Hippocampal formation (tissue), 2 donors: ENCODE data around the gene RAB18.
"Not testable (repeated sequence)": the region's sequence is repeated elsewhere in the genome, so short reads cannot be mapped to it uniquely, and the experiment has no call there.

Experiments
- DNase-seq, 2 donors: peaks; one replicate each; lab custom pipeline; 2025; lab: John Stamatoyannopoulos, UW

Gene RAB18

DNA sequence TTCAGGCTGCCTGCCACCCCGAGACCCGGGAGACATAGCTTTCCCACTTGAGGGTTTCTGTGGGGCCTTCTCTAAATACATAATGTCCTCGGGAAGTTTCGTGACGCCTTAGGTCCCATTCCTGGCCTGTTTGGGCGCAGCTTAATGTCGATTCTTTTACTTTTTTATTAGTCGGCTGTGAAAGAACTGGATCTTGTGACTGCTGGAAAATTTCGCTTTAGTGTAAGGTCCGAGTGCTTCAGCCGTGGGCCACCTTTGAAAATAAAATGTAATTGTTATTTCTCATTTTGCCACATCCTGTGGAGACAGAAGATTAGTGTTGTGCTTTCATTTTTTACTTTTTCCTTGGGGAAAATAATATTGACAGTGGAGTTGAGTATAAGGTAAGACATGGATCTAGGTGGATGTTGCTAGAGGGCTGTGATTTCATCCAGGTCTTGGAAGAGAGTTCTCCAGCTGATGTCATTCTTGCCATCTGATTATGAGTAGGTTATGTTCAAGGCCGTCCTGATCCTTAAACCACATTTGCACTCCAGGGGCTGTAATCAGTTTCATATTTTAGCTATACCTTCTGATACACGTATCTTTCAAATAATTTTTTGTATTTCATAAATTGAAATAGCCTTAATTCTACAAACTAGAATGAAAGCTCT lies 830 bp downstream of the RAB18 start:
- no peak for DNase-seq

DNA sequence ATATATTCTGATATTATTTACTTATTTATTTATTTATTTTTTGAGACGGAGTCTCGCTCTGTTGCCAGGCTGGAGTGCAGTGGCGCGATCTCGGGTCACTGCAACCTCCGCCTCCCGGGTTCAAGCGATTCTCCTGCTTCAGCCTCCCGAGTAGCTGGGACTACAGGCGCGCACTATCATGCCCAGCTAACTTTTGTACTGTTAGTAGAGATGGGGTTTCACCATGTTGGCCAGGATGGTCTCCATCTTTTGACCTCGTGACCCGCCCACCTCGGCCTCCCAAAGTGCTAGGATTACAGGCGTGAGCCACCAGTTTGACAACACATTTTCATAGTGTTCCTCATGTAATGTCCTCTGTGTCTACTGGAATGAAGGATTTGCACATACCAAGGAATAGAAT lies 1.4 kb downstream of the RAB18 start:
- not testable (repeated sequence) for DNase-seq

- DNase-seq: no peak
Observed at GRCh38 chr10:27506280-27506679, 2.2 kb downstream of the RAB18 start.

GRCh38 chr10:27512548-27512947 lies 8.4 kb downstream of the RAB18 start:
- DNase-seq: no peak

- DNase-seq: no peak
Observed at GRCh38 chr10:27513451-27514191, 9.5 kb downstream of the RAB18 start.

DNA sequence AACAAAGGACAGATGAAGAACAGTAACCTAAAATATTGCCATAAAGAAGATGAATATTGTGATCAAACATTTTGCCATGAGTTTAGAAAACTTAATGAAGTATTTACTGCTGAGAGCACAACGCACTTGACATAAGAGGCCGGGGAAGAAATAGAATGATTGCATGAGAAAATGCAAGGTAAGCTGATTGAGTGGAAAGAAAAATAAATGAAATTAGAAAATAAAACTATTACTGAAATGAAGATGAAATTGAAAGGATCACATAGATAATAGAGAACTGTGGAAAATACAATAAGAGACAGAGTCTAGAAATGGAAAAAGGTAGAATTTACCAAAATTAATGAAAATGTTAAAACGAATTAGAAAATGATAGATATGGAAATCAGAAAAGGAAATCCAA lies 10.1 kb downstream of the RAB18 start:
- DNase-seq: no peak

GRCh38 chr10:27518261-27518660 lies 14.2 kb downstream of the RAB18 start:
- no peak for DNase-seq

GRCh38 chr10:27525819-27526218 lies 21.7 kb downstream of the RAB18 start:
- DNase-seq: no peak

DNA sequence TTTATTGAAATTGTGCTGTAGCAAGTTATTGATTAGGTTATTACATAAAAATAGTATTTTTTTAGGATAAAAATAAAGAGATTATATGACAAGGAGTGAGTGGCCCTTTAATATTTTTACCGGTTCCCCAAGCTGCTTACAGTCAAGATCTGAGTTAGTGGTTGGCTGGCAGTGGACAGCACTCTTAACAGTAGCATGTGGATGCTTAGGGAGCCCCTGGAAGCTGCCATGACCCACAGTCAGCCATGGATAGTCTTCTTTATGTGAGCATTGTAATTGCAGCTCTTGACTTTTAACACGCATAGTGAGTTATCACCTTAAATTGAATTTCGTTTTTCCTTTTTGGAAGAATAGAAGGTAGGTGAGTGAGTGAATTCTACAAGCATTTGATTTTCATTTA lies 22.1 kb downstream of the RAB18 start:
- no peak for DNase-seq

DNA sequence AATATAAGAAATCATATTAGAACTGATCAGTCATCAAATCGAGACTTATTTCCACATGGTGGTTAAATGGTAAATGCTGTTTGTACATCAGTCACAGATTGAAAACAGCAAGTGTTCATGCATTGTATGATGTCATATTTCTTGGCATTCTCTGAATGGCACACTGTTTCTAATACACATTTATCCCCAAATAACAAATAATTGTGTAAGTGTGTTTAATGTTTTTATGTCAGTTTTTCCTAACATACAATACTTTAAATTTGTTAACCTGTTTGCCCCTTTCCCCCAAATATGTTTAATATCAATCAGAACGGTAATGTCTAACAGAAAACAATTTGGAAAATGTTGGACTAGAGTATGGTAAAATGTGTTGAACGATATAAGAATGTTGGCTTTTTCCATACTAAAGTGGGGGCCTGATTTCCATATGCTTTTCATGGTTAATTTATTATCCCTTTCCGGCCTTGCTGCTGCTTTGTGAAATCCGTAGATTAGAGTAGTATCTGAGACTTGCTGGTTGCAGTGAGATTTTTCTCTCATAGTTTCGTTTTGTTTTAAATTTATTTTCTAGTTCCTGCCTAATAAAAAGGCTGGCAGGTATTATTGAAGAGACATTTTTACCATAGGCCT lies 23.7 kb downstream of the RAB18 start:
- DNase-seq: no peak

GRCh38 chr10:27529010-27529783 lies 25.1 kb downstream of the RAB18 start:
- DNase-seq: no peak

DNA sequence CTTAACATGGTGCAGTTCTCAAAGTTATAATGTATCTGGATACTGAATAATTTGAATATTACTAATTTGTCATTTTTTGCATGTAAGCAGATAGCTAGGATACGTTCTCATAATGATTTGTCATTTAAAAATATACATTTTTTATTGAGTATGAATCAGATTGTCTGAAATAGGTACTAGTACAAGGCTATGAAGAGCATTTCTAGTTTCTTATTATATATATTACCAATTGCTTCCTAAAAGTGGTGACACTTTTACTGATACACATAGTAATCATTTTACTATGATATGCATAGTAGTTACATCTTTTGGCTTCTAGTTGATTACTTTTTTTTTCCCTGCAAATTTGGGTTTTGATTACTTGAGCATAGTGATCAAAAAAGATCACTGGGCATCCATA lies 26.4 kb downstream of the RAB18 start:
- no peak for DNase-seq

DNA sequence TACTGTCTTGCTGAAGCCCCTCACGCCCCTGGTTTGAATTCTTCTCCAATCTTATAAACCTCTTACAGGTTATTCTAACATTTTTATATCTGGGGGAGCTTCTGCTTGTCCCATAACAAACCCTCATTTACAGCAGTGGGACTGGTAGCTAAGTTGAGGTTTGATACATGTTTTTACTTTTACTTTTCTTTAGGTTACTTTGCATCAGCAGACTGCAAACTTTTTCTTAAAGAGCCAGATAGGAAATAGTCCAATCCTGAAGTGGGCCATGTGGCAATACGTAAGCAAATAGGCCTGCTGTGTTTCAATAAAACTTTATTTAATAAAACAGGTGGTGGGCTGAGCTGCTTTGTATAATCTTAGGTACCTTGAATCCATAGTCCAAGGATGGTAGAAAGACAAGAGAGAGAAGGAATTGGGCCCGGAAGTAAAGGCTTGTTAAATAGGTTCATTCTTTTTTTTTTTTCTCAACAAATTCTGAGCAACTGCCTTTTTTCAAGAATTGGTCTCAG lies 27.3 kb downstream of the RAB18 start:
- no peak for DNase-seq

DNA sequence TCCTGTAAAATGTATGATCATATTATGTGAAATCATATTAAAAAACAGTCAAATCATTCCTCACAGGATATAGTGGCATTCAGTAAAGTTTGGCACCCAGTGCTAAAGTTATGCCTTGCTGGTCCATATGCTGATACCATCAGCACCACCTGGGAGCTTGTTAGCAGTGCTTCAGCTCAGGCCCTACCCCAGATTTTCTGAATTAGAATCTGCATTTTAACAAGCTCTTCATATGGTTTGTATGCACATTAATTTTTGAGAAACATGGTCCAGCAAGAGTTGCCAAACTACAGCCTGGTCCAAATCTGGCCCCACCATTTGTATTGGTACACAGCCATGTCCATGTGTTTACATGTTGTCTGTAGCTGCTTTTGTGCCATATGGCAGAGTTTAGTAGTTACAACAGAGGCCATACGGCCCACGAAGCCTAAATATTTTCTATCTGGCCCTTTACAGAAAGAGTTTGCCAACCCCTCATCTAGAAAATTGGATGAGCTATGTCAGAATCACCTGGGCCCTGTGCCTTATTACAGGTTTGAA lies 30.1 kb downstream of the RAB18 start:
- DNase-seq: no peak

DNA sequence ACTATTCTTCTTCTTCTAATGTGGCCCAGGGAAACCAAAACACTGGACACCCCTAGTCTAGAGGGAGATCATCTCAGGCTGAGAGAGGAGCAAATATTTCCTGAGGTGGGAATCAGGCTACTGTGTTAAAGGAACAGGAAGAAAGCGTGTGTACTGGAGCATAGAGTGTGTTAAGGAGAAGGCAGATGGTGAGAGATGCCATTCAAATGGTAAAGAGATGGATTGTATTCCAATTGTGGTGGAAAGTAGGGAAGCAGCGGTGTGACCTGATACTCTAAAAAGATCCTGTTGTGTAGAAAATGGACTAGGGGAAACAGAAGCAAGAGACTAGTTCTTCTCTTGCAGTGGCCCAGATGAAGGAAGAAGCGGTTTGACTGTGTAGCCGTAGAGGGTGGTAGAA lies 31.2 kb downstream of the RAB18 start:
- no peak for DNase-seq

DNA sequence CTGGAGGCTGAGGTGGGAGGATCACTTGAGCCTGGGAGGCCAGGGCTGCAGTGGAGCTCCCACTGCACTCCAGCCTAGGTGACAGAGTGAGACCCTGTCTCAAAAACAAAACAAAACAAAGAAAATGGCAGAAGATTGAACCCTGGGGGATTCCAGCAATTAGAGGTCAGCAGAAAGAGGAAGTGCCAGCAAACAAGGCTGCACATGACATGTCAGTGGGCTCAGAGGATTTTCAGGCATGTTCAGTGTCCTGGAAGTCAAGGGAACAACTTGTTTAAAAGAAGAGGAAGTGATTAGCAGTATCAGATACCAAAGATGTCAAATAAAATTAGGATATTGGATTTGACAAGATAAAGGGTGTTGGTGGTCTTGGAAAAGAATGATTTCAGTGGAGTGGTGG lies 32.3 kb downstream of the RAB18 start:
- DNase-seq: no peak

GRCh38 chr10:27537166-27537565 lies 33.1 kb downstream of the RAB18 start:
- no peak for DNase-seq

- no peak for DNase-seq
Observed at GRCh38 chr10:27537787-27538186, 33.7 kb downstream of the RAB18 start.

DNA sequence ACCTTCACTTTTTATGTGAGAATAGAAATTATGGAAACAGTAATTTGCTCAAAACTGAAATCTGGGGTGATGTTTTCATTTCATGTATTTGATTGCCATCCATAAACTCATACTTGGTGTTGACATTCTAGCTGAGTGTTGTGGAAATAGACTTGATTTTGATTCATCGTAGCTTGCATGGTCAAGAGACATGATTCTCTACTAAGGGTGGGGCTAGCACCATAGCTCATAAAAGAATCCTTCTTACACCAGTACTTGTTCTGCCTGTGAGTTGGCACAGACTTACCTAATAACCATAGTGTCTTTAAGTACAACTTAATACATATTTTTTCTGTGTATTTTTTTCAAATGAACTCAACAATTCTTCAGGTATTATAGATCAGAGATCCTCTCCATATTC lies 36.6 kb downstream of the RAB18 start:
- no peak for DNase-seq

DNA sequence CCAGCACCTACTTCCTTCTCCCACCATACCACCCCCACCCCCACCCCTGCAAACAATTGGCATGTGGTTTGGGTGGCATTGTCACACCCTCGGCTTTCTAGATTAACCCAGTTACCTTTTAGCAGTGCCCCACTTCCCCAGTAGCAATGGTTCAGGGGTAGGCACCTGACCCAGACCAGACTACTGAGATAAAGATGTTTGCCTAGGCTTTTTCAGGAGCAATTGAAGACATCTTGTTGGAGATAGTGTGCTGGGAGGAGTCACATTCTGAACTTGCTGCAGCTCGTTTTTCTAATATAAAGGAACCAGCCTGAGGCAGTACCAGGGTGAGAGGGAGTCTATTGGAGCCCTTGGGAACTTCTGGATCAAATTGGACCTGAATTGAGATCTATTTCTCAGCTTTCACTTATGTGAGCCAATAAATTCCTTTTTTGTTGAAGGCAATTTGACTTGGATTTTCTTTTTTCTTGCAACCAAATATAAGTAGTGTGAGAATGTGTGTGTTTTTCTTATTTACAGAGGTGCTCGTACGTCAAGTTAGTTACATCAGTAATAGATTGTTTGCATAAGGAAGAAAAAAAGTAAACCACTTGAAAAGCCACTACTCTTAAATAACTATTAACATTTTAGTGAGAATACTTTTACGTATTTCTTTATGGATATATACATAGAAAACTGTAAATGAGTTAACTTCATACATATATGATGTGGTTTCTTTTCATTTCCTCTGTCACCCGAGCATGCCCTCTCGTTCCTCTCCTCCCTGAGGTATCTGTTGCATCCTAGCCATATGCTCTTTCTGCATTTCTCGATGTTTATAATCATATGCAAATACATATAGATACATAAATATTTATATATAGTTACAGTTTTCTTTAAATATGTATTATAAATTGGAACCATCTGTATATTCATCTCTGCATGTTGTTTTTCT lies 38.0 kb downstream of the RAB18 start:
- no peak for DNase-seq

- no peak for DNase-seq
Observed at GRCh38 chr10:27542812-27543211, 38.7 kb downstream of the RAB18 start.
